Measurements from ENCODE around the gene LGALS14. TPM values are rescaled to one million over a fixed set of nuclear protein-coding genes. Genes with fewer than 3 reads are reported as not detected.
"Not testable (repeated sequence)": the region's sequence is repeated elsewhere in the genome, so short reads cannot be mapped to it uniquely, and the experiment has no call there.

LGALS14 gene
- total and polyA plus RNA-seq, 12 donors, result 2.2 TPM; not detected in 11

DNA sequence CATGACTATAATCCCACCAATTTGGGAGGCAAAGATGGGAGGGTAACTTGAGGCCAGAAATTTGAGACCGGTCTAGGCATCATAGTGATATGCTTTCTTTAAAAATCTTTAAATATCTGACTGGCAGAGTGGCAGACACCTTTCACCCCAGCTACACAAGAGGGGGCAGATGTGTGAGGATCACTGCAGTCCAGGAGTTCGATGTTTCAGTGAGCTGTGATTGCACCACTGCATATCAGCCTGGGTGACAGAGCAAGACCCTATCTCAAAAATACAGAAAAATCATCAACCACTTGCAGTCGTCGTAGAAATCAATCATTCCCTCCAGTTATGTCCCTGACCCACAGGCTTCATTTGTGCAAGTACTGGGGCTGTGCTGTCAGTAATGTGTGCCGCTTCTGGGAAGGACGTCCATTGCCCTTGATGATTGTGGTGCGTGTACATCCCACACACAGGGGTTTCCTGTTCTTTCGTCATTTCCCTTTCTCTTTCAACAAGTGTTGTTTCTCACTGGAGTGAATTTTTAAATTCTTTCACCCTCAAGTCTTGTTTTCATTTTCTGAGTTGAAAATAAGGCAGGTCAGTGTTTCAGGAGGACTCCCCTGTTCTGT, 1.4 kb downstream of the LGALS14 start:
- Histone ChIP-seq H3K36me3 (replicated peaks in 1 of 2) (no peaks in the 10 kb centered on the region), H3K4me1 (replicated peaks in 1 of 2) (no peaks in the 10 kb centered on the region), H3K4me3 (no peak overlapping the region), H3K9me3 (replicated peaks in 1 of 3) (no peaks in the 10 kb centered on the region), H3K27me3 (no peaks in the 10 kb centered on the region), H3K27ac (no peak overlapping the region)
- TF ChIP-seq, protein P1, sequence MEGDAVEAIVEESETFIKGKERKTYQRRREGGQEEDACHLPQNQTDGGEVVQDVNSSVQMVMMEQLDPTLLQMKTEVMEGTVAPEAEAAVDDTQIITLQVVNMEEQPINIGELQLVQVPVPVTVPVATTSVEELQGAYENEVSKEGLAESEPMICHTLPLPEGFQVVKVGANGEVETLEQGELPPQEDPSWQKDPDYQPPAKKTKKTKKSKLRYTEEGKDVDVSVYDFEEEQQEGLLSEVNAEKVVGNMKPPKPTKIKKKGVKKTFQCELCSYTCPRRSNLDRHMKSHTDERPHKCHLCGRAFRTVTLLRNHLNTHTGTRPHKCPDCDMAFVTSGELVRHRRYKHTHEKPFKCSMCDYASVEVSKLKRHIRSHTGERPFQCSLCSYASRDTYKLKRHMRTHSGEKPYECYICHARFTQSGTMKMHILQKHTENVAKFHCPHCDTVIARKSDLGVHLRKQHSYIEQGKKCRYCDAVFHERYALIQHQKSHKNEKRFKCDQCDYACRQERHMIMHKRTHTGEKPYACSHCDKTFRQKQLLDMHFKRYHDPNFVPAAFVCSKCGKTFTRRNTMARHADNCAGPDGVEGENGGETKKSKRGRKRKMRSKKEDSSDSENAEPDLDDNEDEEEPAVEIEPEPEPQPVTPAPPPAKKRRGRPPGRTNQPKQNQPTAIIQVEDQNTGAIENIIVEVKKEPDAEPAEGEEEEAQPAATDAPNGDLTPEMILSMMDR (IDR thresholded peaks at IDR 0.05), result no peak
- no peak for TF ChIP-seq POLR2A (IDR thresholded peaks at IDR 0.05)
- DNase-seq, result no peak
- 42 to 52% (median 48%) methylated on average over 8 of the region's 8 CpGs for WGBS, 4 donors
- intact Hi-C loops (cut with DNase I), result no loop called here

DNA sequence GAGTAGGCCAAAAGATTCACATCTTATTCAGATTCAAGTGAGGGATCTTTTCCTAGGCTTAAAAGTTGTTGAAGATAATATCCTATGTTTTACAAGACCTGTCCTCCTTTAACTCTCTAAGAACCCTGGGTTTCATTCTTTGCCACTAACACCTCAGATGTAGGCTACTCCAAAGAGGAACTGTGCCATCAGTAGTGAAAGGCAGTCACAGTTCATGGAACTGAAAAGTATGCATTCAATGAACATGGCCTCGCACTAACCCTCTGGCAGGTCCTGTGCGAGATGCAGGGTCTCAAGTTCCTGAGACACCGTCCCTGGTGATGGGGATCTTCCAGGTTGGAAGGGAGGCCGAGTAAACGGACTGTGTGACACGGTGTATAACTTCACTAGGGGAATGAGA, 4.3 kb downstream of the LGALS14 start:
- Histone ChIP-seq H3K4me3 (no peak overlapping the region), H3K9me3 (replicated peaks in 1 of 3) (no peaks in the 10 kb centered on the region), H3K27me3 (no peaks in the 10 kb centered on the region), H3K27ac (no peak overlapping the region), H3K36me3 (replicated peaks in 1 of 2) (no peaks in the 10 kb centered on the region), H3K4me1 (replicated peaks in 1 of 2) (no peaks in the 10 kb centered on the region)
- DNase-seq, result no peak
- intact Hi-C loops (cut with DNase I), result no loop called here
- 71 to 79% (median 75%) methylated on average over 6 of the region's 6 CpGs for WGBS, 4 donors
- no peak for TF ChIP-seq POLR2A (IDR thresholded peaks at IDR 0.05)
- TF ChIP-seq, protein P1 (IDR thresholded peaks at IDR 0.05), result no peak

DNA sequence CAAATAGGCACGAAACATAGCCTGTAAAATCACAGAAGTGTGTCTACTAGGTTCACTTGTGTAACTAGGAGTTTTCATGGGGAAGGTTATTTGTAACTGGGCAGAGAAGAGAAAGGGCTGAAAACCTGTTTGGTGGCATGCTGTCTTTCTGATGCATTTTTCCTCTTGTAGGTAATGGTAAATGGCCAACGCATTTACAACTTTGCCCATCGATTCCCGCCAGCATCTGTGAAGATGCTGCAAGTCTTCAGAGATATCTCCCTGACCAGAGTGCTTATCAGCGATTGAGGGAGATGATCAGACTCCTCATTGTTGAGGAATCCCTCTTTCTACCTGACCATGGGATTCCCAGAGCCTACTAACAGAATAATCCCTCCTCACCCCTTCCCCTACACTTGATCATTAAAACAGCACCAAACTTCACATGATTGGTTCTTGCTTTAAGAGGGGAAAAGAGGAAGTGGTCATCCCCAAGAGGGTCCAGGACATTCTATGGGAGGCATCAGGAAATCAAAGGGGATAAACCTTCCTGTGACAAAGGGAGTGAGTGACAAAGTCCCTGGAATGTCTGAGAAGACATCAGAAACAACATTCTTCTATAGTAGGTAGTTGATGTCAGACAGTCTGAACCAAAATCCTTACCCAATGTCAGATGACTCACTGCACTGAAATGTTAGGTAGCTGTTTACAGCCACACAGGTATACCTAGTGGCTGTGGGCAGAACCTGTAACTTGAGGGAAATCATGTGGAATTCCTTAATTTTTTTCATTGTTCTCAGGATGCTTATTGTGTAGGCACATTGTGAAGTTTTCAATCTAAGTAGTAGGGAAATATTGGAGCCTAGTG, 5.0 kb downstream of the LGALS14 start:
- no peak overlapping the region for H3K4me3 ChIP-seq
- TF ChIP-seq, protein P1 (IDR thresholded peaks at IDR 0.05), result no peak
- no peak for TF ChIP-seq POLR2A (IDR thresholded peaks at IDR 0.05)
- no peaks in the 10 kb centered on the region for H3K9me3 ChIP-seq (replicated peaks in 1 of 3)
- no peak for DNase-seq
- 74 to 87% (median 81%) methylated on average over 5 of the region's 5 CpGs for WGBS, 4 donors
- H3K27me3 ChIP-seq, result no peaks in the 10 kb centered on the region
- no peaks in the 10 kb centered on the region for H3K36me3 ChIP-seq (replicated peaks in 1 of 2)
- no peak overlapping the region for H3K27ac ChIP-seq
- intact Hi-C loops (cut with DNase I), result no loop called here
- H3K4me1 ChIP-seq (replicated peaks in 1 of 2), result no peaks in the 10 kb centered on the region

DNA sequence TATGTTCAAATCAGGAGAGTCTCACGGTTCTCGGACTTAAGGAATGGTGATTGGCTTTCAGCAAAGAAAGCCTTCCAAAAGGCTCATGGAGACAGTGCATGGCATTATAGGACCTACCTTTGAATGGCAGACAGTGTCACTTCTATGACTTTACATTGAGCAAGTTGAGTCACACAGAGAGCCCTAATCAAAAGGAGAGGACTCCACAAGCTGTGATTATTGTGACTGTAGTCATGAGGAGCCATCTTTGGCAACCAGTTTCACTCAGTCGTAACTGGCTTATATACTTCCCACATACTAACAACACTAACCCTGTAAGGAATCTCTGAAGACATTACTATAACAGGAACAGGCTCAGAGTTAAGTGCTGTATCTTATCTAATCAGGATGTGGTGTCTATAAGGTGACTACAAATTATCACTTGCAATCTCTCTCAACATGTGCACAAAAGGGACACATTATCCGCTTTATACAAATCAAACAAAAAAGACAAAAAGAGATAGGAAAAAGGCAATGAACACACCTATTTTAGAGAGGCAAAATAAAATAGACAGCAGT, 6.1 kb downstream of the LGALS14 start:
- Histone ChIP-seq H3K27me3 (no peaks in the 10 kb centered on the region), H3K36me3 (replicated peaks in 1 of 2) (no peaks in the 10 kb centered on the region), H3K4me1 (replicated peaks in 1 of 2) (no peaks in the 10 kb centered on the region), H3K9me3 (replicated peaks in 1 of 3) (no peaks in the 10 kb centered on the region), H3K27ac (no peak overlapping the region), H3K4me3 (no peak overlapping the region)
- no peak for TF ChIP-seq POLR2A (IDR thresholded peaks at IDR 0.05)
- TF ChIP-seq, protein P1 (IDR thresholded peaks at IDR 0.05), result no peak
- WGBS, 4 donors, result 77 to 80% (median 79%) methylated on average over 4 of the region's 4 CpGs
- DNase-seq, result no peak
- intact Hi-C loops (cut with DNase I), result no loop called here

DNA sequence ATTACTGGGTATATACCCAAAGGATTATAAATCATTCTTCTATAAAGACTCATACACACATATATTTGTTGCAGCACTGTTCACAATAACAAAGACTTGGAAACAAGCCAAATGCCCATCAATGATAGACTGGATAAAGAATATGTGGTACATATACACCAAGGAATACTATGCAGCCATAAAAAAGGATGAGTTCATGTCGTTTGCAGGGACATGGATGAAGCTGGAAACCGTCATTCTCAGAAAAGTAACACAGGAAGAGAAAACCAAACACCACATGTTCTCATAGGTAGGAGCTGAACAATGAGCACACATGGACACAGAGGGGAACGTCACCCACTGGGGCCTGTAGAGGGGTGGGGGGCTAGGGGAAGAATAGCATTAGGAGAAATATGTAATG, 15.9 kb downstream of the LGALS14 start:
- intact Hi-C loops (cut with DNase I); DNase-seq: not testable (repeated sequence)
- 54 to 80% (median 71%) methylated on average over 3 of the region's 3 CpGs for WGBS, 4 donors

More for the DNA sequence above, 15.9 kb downstream of the LGALS14 start:
- H3K4me1 ChIP-seq (replicated peaks in 1 of 2); H3K27ac ChIP-seq; H3K4me3 ChIP-seq; H3K36me3 ChIP-seq (replicated peaks in 1 of 2); H3K9me3 ChIP-seq (replicated peaks in 1 of 3); H3K27me3 ChIP-seq: not testable (repeated sequence)
